Stimulated activated CD4-positive, alpha-beta T cell treated with anti-CD3 and anti-CD28 coated beads, Interleukin-1b, Interleukin-23, amount 100 ng/mL, for 1 hour (primary cell): Measurements from ENCODE around the gene DNAJC4.

Experiments used
- DNase-seq, 2 donors: peaks; one replicate each; pipeline ENCODE4 v3.0.0-alpha.2; 2020; ENCODE audit warnings: low read depth in 2 of 2

The DNAJC4 gene

GRCh38 chr11:64229744-64230170, 591 bp upstream of the DNAJC4 start:
- no peak for DNase-seq

- no peak for DNase-seq
Measured at GRCh38 chr11:64230985-64231365, 627 bp downstream of the DNAJC4 start.

GRCh38 chr11:64231546-64231945, 1.2 kb downstream of the DNAJC4 start:
- no peak for DNase-seq

- no peak for DNase-seq
Measured at GRCh38 chr11:64232182-64232966, 2.0 kb downstream of the DNAJC4 start.

GRCh38 chr11:64232967-64233315, 2.6 kb downstream of the DNAJC4 start:
- DNase-seq: no peak

- DNase-seq: no peak
Measured at GRCh38 chr11:64233913-64234586, 3.7 kb downstream of the DNAJC4 start, which contains the start of gene VEGFB. TSS of gene VEGFB (plus strand) at chr11:64234584. CDS start at chr11:64234834, 250 bp downstream.

GRCh38 chr11:64234647-64235379, 4.5 kb downstream of the DNAJC4 start:
- no peak for DNase-seq

GRCh38 chr11:64235437-64236161, 5.3 kb downstream of the DNAJC4 start:
- no peak for DNase-seq

- DNase-seq: no peak
Measured at GRCh38 chr11:64237484-64237951, 7.2 kb downstream of the DNAJC4 start.

- DNase-seq: no peak
Measured at GRCh38 chr11:64238076-64238475, 7.7 kb downstream of the DNAJC4 start.

GRCh38 chr11:64238999-64239398, 8.7 kb downstream of the DNAJC4 start:
- DNase-seq: no peak

GRCh38 chr11:64239662-64240434, 9.5 kb downstream of the DNAJC4 start:
- DNase-seq: no peak

- DNase-seq: peak; percentile 95 to 96
Measured at GRCh38 chr11:64240435-64241240, 10.3 kb downstream of the DNAJC4 start, which contains the start of gene FKBP2. TSS of gene FKBP2 (plus strand) at chr11:64241095. CDS start at chr11:64242388, 1,293 bp downstream.

GRCh38 chr11:64241241-64241490, 10.8 kb downstream of the DNAJC4 start:
- no peak for DNase-seq

- DNase-seq: peak; percentile 99 to 100
Measured at GRCh38 chr11:64241491-64242374, 11.4 kb downstream of the DNAJC4 start.

GRCh38 chr11:64243236-64243854, 13.0 kb downstream of the DNAJC4 start:
- no peak for DNase-seq

- DNase-seq: no peak
Measured at GRCh38 chr11:64244107-64244506, 13.8 kb downstream of the DNAJC4 start.

GRCh38 chr11:64244966-64245365, 14.6 kb downstream of the DNAJC4 start:
- no peak for DNase-seq

GRCh38 chr11:64245401-64245796, 15.1 kb downstream of the DNAJC4 start:
- no peak for DNase-seq
